GM12864 (cell line): ENCODE measurements around the gene DIP2A.

Experiments
- DNase-seq: peaks from one replicate; pipeline ENCODE4 v3.0.0-alpha.2; 2011; ENCODE audit warnings: low read depth
- H3K4me3 ChIP-seq: 2 replicates; pipeline ENCODE4 v1.5.1; 2011; ENCODE audit warnings: mild to moderate bottlenecking, low read depth, low read length, control low read depth
- TF ChIP-seq, protein P1 (sequence below): IDR thresholded peaks from 2 replicates; pipeline ENCODE4 v1.5.1; 2011; ENCODE audit warnings: low read depth, mild to moderate bottlenecking, moderate library complexity, low read length, control low read depth, inconsistent platforms; ENCODE audit errors: missing control alignments

Gene DIP2A

DNA sequence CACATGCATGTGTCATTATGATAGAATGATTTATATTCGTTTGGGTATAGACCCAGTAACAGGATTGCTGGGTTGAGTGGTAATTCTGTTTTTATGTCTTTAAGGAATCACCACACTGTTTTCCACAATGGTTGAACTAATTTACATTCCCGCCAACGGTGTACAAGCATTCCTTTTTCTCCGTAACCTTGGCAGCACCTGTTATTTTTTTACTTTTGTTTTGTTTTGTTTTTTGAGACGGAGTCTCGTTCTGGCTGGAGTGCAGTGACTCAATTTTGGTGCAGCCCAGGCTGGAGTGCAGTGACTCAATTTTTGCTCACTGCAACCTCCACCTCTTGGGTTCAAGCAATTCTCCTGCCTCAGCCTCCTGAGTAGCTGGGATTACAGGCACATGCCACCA lies 154.7 kb downstream of the DIP2A start:
- TF ChIP-seq, protein P1, sequence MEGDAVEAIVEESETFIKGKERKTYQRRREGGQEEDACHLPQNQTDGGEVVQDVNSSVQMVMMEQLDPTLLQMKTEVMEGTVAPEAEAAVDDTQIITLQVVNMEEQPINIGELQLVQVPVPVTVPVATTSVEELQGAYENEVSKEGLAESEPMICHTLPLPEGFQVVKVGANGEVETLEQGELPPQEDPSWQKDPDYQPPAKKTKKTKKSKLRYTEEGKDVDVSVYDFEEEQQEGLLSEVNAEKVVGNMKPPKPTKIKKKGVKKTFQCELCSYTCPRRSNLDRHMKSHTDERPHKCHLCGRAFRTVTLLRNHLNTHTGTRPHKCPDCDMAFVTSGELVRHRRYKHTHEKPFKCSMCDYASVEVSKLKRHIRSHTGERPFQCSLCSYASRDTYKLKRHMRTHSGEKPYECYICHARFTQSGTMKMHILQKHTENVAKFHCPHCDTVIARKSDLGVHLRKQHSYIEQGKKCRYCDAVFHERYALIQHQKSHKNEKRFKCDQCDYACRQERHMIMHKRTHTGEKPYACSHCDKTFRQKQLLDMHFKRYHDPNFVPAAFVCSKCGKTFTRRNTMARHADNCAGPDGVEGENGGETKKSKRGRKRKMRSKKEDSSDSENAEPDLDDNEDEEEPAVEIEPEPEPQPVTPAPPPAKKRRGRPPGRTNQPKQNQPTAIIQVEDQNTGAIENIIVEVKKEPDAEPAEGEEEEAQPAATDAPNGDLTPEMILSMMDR = no peak
- no peak for DNase-seq
- H3K4me3 ChIP-seq = no peak overlapping the region

DNA sequence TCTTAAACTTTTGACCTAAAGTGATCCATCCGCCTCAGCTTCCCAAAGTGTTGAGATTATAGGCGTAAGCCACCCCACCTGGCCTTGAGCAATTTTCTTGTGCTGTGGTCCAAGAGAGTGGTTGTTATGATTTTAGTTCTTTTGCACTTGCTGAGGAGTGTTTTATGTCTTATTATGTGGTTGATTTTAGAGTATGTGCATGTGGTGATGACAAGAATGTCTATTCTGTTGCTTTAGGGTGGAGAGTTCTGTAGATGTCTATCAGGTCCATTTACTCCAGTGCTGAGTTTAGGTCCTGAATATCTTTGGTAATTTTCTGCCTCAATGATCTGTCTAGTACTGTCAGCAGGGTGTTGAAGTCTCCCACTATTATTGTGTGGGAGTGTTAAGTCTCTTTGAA lies 157.4 kb downstream of the DIP2A start:
- DNase-seq = no peak
- H3K4me3 ChIP-seq = no peak overlapping the region
- TF ChIP-seq, protein P1 = no peak

GRCh38 chr21:46616656-46617055 lies 158.0 kb downstream of the DIP2A start:
- TF ChIP-seq, protein P1 = no peak
- no peak overlapping the region for H3K4me3 ChIP-seq
- no peak for DNase-seq

DNA sequence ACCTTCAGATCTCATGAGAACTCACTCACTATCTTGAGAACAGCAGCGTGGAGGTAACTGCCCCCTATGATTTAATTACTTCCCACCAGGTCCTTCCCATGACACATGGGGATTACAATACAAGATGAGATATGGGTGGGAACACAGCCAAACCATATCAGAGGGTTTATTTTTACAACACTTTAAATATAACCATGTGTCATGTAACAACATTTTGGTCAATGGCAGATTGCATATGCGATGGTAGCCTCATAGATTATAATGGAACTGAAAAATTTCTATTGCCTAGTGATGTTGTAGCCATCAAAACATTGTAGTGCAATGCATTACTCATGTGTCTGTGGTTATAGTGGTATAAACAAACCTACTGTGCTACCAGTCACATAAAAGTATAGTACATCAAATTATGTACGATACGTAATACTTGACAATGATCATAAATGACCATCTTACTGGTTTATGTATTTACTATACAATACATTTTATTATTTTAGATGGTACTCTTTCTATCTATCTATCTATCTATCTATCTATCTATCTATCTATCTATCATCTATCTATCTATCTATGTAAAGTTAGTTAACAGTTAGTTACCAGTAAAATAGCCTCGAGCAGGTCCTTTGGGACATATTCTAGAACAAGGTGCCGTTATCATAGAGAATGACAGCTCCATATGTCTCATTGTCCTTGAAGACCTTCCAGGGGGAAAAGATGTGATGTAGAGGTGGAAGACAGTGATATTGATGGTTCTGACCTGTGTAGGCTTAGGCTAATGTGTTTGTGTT lies 158.8 kb downstream of the DIP2A start:
- TF ChIP-seq, protein P1 = no peak
- no peak for DNase-seq

GRCh38 chr21:46618738-46619379 lies 160.2 kb downstream of the DIP2A start:
- DNase-seq = no peak
- H3K4me3 ChIP-seq = no peak overlapping the region
- TF ChIP-seq, protein P1 = no peak

More for the DNA sequence above, 158.8 kb downstream of the DIP2A start:
- no peak overlapping the region for H3K4me3 ChIP-seq
